ENCODE data around the gene GALNTL6.

Gene GALNTL6

GRCh38 chr4:172243551-172243950 lies 430.3 kb downstream of the GALNTL6 start:
- no peak for DNase-seq

DNA sequence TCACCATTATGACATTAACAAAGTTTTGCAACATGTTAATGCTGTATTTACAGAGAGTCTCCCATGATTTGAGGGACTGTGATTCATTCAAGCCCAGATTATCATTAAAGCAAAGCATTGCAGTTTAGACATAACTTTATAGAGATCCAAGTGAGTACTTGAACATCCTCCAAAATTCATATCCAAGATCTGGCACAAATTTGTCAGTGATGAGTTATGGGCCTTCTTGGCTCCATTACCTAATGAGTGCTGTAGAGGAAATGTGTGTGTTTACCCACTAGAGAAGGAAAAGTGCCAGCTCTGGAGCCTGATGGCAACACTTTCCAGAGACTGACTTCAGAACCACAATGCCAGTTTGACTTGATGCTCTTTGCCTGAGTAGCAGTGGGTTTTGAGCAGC lies 432.3 kb downstream of the GALNTL6 start:
- DNase-seq: no peak

DNA sequence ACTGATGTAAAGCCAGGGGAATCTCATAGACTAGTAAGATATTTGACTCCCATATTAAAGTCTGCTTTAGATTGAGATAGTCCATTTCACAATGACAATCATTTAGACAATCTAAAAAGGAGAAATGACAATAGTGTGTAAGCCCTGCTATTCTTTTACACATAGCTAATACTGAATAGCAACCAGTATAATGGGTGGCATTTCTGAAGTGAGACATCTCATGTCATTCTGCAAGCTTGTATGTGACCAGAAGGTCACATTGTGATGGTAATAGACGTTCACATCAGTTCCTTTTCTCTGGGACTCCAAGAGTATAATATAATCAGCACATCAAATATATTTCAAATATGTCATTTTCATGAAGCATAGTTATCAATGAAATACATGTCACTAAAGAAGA lies 440.2 kb downstream of the GALNTL6 start:
- DNase-seq: no peak

GRCh38 chr4:172256820-172257219 lies 443.6 kb downstream of the GALNTL6 start:
- DNase-seq: no peak

GRCh38 chr4:172270397-172270796 lies 457.2 kb downstream of the GALNTL6 start:
- DNase-seq: no peak

DNA sequence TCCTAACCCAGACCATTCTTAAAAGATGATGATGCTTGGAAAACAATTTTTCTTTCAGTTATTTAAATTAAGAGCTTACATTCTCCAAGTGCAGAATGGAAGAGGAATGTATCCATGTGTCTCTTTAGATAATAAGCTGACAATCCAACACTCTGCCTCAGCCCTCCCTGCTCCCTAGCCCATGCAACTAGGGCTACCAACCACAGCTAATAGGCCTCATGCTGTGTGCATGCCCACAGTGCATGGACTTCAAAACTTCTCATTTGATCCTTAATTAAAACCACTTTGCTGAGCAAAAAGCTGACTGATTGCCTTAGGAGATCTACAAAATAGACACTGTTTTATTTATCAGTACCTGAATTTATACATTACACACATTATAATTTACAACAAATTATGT lies 473.9 kb downstream of the GALNTL6 start:
- DNase-seq: no peak

GRCh38 chr4:172305698-172306097 lies 492.5 kb downstream of the GALNTL6 start:
- no peak for DNase-seq

DNA sequence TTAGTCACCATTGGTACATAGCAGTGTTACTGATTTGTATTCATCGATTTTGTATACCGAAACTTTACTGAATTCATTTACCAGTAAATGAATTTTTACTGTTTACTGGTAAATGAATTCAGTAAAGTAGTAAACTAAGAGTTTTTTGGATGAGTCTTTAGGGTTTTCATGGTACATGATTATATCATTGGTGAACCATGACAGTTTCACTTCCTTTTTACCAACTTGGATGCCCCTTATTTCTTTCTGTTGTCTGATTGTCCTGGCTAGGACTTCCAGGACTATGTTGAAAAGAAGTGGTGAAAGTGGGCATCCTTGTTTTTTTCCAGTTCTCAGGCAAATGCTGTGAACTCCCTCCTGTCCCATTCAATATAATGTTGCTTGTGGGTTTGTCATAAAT lies 494.9 kb downstream of the GALNTL6 start:
- DNase-seq: no peak

DNA sequence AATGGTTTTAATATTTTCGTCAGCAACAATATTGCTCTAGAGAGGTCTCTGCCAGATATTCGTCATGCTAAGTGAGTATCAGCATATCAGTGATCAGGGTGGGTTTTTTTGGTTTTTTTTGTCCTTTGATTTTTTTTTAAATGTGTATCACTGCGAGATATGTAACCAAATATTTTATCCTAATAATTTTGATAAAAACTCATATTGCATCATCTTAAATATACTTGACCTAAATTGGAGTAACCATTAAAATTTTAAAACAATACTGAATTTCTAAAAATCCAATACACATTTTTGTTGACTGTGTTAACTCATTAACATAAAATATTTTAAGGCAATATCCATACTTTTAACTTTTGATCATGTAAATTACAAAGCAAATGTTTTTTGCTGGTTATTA lies 498.5 kb downstream of the GALNTL6 start:
- DNase-seq: no peak

DNA sequence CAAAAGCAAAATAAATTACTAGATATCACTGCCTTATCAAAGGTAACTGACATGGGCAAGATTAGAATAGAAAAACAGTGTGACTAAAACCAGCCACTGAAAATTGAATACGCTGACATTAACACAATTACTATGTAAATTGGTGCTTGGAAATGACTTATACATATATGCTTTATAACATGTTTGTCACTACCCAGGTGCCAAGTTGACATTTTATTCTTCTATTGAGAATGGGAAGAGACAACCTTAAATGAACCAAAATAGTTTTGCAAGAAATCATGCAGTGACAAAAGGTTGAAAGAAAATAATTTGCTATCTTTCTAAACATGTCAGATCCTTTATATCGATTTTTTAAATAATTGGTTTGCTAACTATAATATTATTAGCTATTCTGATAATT lies 510.1 kb downstream of the GALNTL6 start:
- no peak for DNase-seq

- DNase-seq: no peak
Measured at GRCh38 chr4:172344308-172344938, 531.2 kb downstream of the GALNTL6 start.

DNA sequence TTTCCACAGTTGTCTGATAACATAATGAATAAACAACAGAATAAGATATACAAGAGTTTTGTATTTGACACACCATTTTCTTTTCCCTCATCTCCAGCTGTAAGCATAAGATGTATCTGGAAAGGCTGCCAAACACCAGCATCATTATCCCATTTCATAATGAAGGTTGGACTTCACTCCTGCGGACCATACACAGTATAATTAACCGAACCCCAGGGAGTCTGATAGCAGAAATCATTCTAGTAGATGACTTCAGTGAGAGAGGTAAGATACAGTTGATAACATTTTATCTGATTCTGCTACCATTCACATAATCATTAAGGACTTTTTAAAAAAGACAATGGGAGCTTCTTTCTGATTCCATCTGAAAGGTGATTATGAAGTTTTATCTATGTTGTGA lies 535.2 kb downstream of the GALNTL6 start:
- DNase-seq: no peak

- DNase-seq: no peak
Measured at GRCh38 chr4:172352356-172352755, 539.2 kb downstream of the GALNTL6 start.

DNA sequence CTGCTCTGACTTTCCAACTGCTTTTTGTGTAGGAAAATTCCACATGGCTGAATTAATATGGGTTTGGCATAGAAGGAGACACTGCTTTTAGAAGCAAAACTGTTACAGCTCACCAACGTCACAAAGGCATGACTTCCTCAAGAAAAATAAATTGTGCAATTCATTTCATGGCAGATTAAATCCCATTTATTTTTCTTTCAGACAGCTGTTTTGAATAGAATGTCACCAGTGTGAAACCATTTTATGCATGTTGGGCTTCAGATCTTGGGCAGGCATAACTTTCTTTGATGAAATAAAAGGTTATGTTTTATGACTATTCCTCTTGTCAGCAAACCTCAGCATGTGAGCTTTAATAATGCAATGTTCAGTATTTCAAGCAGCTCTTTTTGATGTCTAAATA lies 542.8 kb downstream of the GALNTL6 start:
- no peak for DNase-seq

DNA sequence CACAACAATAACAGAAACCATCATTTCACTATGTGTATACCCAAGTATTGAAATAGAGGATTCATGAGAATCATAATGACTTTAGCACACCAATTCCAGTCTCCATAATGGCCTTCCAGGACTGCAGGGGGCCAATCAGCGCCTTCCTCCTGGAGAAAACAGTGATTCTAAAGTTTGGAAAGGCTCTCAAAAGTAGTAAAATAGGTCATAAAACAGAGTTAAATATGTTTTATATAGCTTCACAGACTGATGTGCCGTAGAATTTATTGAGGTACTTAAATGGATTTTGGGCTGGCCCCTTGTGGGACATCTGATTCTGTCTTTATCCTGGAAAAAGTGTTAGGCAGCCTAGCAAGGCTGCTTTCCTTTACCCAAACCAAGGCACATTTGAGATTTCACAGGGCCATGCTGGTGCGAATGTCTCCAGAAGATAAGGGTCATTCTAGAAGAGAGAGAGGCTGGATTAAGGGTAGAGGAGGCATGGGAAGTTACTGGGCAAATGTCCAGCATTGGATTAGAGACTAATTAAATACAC lies 543.9 kb downstream of the GALNTL6 start:
- DNase-seq: no peak

GRCh38 chr4:172362569-172362968 lies 549.4 kb downstream of the GALNTL6 start:
- DNase-seq: no peak

- DNase-seq: no peak
Measured at GRCh38 chr4:172369471-172369959, 556.3 kb downstream of the GALNTL6 start.

GRCh38 chr4:172377486-172378140 lies 564.4 kb downstream of the GALNTL6 start:
- DNase-seq: no peak

DNA sequence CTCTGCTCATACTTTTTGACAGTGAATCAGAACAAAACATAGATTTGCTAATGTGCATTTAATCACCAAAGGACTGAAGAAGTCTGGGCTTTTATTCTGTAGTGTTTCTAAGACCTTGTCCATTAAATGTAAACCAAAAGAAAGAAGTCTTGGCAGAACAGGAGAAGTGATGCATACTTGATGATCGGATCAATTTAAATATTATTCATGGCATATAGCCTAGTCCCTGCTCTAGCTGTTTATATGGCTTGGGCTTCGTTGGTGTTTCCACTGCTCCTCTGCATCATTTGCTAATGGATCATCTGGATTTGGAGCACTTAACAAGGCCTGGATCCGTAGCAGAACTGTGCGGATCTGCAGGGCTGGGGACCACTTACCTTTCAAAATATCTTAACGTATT lies 566.6 kb downstream of the GALNTL6 start:
- no peak for DNase-seq

DNA sequence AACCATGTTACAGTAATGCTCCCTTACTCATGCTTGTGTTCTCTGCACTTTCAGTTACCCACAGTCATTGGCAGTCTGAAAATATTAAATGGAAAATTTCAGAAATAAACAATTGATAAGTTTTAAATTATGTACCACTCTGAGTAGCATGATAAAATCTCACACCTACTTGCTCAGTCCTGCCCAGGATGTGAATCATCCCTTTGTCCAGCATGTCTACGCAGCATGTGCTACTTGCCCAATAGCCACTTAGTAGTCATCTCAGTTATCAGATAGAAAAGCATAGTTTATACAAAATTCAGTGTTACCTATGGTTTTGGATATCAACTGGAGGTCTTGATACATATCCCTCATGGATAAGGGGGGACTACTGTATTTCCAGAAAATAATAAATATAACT lies 577.1 kb downstream of the GALNTL6 start:
- no peak for DNase-seq

GRCh38 chr4:172392741-172393140 lies 579.5 kb downstream of the GALNTL6 start:
- no peak for DNase-seq

GRCh38 chr4:172393220-172393619 lies 580.0 kb downstream of the GALNTL6 start:
- no peak for DNase-seq

DNA sequence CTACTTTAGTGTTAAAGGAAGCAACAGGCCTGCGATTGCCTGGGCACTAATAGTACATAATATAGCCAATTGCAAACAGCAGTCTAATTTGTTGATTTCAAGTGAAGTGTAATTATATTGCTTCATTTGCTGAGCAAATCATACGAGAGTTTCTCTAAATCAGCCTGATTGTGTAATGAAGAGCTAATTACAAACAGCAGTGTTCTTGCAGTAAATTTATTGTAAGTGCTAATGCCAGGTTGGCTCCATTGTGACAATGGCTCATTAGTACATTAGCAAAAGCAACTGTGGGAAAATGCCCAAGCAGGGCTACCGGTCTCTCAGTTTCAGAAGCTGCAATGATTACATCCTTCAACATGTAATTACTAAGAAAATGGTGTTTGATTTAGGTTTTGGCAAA lies 591.5 kb downstream of the GALNTL6 start:
- no peak for DNase-seq

DNA sequence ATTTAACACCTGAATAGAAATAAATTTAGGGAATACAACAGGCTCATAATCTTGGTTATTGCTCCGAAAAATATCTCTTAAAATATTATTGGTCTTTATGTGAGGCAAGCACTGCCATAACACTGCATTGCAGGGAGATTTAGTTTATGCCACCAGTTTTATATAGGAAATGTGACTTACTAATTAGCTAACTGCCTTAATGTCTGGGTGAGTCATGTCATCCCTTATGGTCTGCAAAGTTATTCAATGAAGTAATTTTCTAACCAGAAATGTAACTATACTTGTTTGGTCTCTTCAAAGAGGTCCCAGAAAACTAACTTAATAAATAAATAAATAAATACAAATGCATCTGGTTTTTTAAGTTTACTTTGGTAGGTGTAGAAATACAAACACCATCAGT lies 597.2 kb downstream of the GALNTL6 start:
- DNase-seq: no peak

GRCh38 chr4:172411149-172411548 lies 597.9 kb downstream of the GALNTL6 start:
- DNase-seq: no peak

All from HCEC 1CT (cell line).